Right forelimb (tissue), 1 donor: ENCODE results near the gene TAF1D.
"Not testable (repeated sequence)": the region's sequence is repeated elsewhere in the genome, so short reads cannot be mapped to it uniquely, and the experiment has no call there.

ENCODE experiments used
- DNase-seq: peaks from one replicate; pipeline ENCODE4 v3.0.0-alpha.2; 2018

TAF1D gene

GRCh38 chr11:93746101-93746500 is 4.8 kb upstream of the TAF1D start:
- no peak for DNase-seq

GRCh38 chr11:93745005-93745755 is 3.9 kb upstream of the TAF1D start:
- not testable (repeated sequence) for DNase-seq

DNA sequence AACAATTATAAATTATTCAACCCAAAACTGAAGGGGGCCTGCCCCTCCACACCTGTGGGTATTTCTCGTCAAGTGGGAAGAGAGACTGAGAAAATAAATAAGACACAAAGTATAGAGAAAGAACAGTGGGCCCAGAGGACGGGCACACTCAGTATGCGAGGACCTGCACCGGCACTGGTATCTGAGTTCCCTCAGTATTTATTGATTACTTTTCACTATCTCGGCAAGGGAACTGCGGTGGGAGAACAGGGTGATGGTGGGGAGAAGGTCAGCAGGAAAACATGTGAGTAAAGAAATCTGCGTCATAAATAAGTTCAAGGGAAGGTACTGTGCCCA is 3.3 kb upstream of the TAF1D start:
- no peak for DNase-seq

- DNase-seq: no peak
Measured at GRCh38 chr11:93743291-93743690, 2.0 kb upstream of the TAF1D start.

DNA sequence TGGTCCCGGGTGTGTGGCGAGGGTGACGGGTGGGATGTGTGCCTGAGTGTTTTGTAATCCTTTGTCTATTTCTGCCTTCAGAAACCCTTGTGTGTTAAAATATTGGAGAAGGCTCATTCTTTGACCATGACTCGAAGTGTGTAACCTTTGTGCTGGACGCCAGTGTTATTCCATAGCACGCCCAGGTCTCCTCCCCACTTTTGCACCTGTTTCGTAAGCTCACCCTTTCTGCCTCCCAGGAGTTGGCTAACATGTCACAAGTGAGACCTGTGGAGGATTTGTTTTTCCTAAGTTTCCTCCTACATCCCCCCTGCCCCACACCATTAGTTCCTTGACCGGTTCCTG is 559 bp upstream of the TAF1D start:
- no peak for DNase-seq

DNA sequence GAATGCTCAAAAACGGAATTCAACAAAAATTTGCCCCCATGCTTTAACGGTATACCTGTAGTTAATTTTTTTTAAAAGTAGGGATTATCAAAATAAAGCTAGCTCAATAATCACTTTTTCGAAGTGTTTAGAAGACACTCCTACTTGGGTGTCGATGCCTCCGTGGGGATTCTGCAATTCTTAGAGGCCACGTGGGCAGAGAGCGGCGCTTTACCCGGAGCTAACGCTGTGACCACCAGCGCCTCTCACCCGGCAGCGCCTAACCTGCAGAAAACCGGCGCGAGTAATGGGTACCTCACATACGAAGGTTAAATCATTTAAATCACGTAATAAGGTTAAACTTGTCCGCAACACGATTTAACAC is 583 bp downstream of the TAF1D start:
- no peak for DNase-seq

GRCh38 chr11:93740031-93740729 is 1.1 kb downstream of the TAF1D start:
- DNase-seq: no peak

- DNase-seq: no peak
Measured at GRCh38 chr11:93738647-93739081, 2.6 kb downstream of the TAF1D start.

GRCh38 chr11:93737904-93738612 is 3.2 kb downstream of the TAF1D start:
- no peak for DNase-seq

DNA sequence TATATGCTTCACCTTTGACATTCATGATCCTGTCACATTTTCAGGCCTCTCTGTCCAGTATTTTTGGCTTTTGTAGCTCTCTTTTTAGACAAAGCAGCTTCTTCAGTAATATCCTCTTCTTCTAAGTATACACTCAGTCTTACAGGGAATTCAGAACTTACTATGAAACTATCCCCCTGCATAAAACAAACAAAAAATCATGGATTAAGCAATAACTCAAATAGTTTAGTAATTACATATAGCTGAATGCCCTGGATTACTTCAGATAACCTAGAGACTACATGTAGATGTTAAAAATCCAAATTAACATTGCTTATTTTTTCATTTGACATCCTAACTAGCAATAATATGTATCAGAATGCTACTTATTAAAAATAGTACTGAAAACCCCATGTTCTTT is 5.2 kb downstream of the TAF1D start:
- DNase-seq: no peak

- DNase-seq: no peak
Measured at GRCh38 chr11:93735627-93736026, 5.7 kb downstream of the TAF1D start.

DNA sequence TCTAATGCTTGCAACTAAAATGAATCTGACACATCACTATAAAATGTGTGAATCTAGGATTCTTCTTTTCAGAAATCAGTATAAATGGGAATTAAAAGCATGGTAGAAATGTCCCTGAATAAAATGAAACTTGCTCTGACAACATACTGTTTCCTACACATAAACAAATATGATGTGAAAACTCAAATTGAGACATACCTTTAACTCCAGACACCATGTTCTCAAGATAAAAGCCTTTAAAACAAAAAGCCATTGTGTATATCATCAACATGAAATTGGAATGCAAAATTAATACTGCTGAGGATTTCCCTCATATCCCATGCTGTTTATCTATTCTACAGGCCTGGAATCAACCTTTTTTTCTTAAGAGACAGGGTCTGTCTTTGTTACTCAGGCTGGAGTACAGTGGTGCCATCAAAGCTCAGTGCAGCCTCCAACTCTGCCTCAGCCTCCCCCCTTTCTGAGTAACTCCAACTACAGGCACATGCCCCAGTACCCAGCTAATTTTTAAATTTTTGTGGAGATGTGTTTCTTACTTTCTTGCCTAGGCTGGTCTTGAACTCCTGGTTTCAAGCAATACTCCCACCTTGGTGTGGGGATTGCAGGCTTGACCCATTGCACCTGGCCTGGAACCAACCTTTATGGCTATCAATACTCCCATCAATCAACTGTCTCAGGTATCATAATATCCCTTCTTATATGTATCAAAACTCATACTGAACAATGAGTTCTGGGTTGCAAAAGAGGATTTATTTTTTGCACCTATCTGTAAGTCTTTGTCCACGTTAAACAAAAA is 6.7 kb downstream of the TAF1D start:
- no peak for DNase-seq

- no peak for DNase-seq
Measured at GRCh38 chr11:93733474-93733873, 7.8 kb downstream of the TAF1D start.

GRCh38 chr11:93732237-93732892 is 8.9 kb downstream of the TAF1D start:
- no peak for DNase-seq

DNA sequence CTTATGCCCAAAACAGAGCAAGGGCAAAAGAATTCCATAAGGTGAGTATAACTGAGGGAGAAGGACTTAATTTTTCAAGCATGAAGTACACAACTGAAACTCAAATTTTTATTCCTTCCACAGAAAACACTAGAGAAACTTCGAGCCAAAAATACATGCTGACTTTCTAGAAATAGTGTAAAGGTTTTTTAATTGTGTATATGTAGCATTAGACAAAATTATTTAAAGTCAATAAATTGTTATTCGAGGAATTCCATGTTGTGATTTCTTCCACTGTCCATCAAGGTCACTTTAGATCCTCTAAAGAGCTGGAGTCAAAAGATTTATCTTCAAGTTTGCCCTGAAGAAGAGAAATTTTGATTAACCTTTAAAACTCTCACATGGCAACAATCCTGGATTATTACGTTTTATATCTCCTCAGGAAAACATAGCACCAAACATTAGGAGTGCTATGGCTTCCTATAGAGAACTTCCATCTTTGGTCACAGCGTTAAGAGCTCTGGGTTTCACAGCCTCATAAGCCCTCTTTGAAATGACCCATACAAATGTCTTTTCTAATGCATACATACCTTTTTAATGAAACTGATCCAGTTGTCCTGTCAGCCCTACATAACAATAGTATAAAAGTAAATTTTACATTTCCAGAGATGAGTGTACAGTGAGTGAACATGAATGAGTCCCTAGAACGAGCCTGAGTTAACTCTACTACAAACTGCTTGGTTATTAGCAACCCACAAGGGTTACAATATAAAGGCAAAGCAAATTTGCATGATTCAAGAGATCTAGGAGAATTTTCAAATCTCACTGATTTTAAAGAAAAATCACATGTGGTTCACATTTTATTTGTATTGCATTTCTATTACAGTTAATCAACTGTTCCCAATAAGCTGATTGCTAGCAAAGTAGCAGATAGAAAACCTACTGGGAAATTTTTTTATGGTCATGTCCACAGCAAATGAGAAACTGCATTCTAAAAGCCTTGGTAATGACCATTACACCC is 10.9 kb downstream of the TAF1D start:
- DNase-seq: no peak

DNA sequence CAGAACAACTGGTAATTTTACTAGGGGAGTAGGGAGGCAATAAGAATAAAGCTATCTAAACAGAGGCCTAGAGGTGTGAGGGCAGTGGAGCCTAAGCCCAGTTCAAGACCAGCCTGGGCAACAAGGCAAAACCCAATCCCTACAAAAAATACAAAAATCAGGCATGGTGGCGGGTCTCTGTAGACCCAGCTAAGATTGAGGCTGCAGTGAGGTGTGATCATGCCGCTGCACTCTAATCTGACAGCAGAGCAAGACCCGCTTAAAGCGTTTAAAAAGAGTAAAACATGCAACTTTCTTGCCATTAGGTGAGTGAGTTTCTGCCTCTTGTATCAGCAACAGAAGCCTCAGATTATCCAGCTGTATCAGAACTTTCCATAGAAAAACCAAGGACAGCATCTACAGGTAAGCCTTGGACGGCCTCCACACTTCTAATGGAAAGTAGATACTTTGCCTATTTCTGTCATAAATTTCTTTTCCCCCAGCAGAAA is 12.1 kb downstream of the TAF1D start:
- DNase-seq: no peak

DNA sequence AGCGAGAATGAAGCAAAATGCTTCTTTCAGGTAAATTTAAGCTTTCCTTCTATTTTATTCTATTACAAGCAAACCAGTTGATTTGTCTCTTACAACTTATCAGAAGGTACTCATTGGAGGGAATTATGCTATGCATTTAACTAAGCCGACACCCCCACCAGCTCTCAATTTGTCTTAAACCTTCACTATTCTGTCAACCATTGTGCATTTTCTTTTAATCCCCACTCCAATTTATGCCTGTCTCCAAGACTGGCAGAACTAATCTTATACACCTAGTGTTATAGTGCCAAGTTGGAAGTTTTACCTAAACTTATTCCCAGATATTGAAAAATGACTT is 12.5 kb downstream of the TAF1D start:
- DNase-seq: no peak

DNA sequence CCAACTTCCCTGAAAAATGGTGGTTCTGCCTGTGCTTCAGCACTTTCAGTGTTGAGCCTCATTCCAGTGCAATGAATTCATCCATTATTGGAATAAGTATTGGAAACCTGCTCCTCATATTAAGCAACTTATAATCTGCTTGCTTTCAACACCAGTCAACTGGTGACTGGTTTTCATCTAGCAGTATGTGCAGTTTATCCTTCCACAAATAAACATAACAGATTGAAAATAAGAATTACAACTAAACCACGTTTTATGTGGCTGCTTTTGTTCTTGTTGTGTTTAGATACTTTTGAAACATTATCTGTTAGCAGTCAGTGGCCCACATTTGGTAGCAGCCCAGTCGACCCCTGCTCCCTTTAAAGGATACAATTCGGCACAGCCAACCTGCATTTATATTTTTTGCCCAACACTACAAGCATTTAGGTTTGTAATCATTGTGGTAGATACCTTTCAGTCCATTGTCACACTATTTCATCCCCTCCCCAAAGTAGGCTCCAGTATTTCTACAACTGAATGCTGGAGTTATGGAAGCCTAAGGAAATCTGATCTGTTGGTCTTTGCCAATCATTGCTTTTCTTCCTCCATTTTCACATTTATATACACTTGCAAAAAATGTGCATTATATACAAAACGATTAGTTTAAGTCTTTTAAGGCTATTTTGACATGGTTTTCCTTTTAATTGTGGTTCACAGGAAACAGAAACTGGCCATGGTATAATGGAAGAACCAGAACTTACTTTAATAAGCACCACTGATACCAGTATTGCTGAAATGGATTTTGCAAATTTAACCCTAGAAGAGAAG is 13.1 kb downstream of the TAF1D start:
- no peak for DNase-seq

DNA sequence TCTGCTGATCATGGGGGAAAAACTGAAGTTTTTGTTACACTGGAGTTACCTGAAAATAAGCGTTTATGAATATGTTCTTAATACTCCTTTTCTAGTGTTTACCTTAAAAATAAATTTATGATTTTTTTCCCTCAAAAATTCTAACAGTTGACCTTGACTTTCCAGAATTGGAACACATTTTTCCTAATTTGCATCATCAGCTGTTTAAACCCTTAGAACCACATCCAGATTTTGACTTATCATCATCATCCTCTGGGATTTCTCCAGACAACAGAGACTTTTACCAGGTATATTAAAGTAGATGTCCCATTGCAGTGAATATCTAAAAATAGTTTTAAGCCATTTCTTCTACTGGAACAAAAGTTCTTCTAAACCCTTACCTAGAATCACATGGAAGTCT is 17.2 kb downstream of the TAF1D start:
- DNase-seq: no peak

- no peak for DNase-seq
Measured at GRCh38 chr11:93720522-93720921, 20.8 kb downstream of the TAF1D start.

- DNase-seq: no peak
Measured at GRCh38 chr11:93719310-93719709, 22.0 kb downstream of the TAF1D start.
